Renal pelvis (tissue), 12 donors: ENCODE measurements around the gene AVPI1. TPM values are rescaled to one million over a fixed set of nuclear protein-coding genes. Genes with fewer than 3 reads are reported as not detected.
A peak's percentile ranks its signal among the peaks of the same experiment; 100 is the strongest.

Experiments used
- DNase-seq: peaks from one replicate; pipeline ENCODE4 v3.0.0-alpha.2; 2013
- long read RNA-seq, 16 experiments: transcript quantifications; one replicate each; lab custom pipeline, GENCODE V29; 2026
- polyA plus RNA-seq, 3 donors: library from polyadenylated mRNA; unstranded; fragments of 120-200 nt; gene quantifications; one replicate each; pipeline ENCODE4 v1.2.1, GENCODE V29; 2013; ENCODE audit not compliant: insufficient read length in 3 of 3

AVPI1 gene, protein sequence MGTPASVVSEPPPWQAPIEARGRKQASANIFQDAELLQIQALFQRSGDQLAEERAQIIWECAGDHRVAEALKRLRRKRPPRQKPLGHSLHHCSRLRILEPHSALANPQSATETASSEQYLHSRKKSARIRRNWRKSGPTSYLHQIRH
- polyA plus RNA-seq, result 1 to 10 TPM; 4.3 to 5.3 (median 4.5) TPM
- long read RNA-seq, donor 1, transcript AVPI1-201 (3 exons, 1,457 nt), result major isoform, 6 of 6 reads
- long read RNA-seq, donor 1, partial matches to known transcripts, result 0 of 6 reads
- long read RNA-seq, donor 1, other reads (novel, unspliced or antisense), result 0 of 6 reads
- long read RNA-seq, donor 2, partial matches to known transcripts, result 0 of 2 reads
- long read RNA-seq, donor 2, other reads (novel, unspliced or antisense), result 0 of 2 reads
- long read RNA-seq, donor 3, partial matches to known transcripts, result 0 of 2 reads
- long read RNA-seq, donor 3, other reads (novel, unspliced or antisense), result 0 of 2 reads
- long read RNA-seq, donor 4, partial matches to known transcripts, result 0 of 3 reads
- long read RNA-seq, donor 4, other reads (novel, unspliced or antisense), result 0 of 3 reads
- long read RNA-seq, donor 5, partial matches to known transcripts, result 0 of 2 reads
- long read RNA-seq, donor 5, other reads (novel, unspliced or antisense), result 0 of 2 reads
- long read RNA-seq, donor 6, partial matches to known transcripts, result 0 of 1 reads
- long read RNA-seq, donor 6, other reads (novel, unspliced or antisense), result 0 of 1 reads
- long read RNA-seq, donor 7, partial matches to known transcripts, result 0 of 3 reads
- long read RNA-seq, donor 7, other reads (novel, unspliced or antisense), result 0 of 3 reads
- long read RNA-seq, donor 8, partial matches to known transcripts, result 0 of 2 reads
- long read RNA-seq, donor 8, other reads (novel, unspliced or antisense), result 0 of 2 reads
- long read RNA-seq, donor 9, partial matches to known transcripts, result 0 of 3 reads
- long read RNA-seq, donor 9, other reads (novel, unspliced or antisense), result 0 of 3 reads
- long read RNA-seq, donor 10, partial matches to known transcripts, result 5 of 6 reads
- long read RNA-seq, donor 10, other reads (novel, unspliced or antisense), result 0 of 6 reads
- long read RNA-seq, donor 11, partial matches to known transcripts, result 0 of 2 reads
- long read RNA-seq, donor 11, other reads (novel, unspliced or antisense), result 0 of 2 reads
- long read RNA-seq, donor 12, partial matches to known transcripts, result 0 of 1 reads
- long read RNA-seq, donor 12, other reads (novel, unspliced or antisense), result 0 of 1 reads
- long read RNA-seq, donor 13, partial matches to known transcripts, result 0 of 3 reads
- long read RNA-seq, donor 13, other reads (novel, unspliced or antisense), result 0 of 3 reads
- long read RNA-seq, donor 14, result 0 reads
- long read RNA-seq, donor 15, transcript AVPI1-201 (3 exons, 1,457 nt), result major isoform, 12 of 12 reads
- long read RNA-seq, donor 15, partial matches to known transcripts, result 0 of 12 reads
- long read RNA-seq, donor 15, other reads (novel, unspliced or antisense), result 0 of 12 reads
- long read RNA-seq, donor 16, partial matches to known transcripts, result 0 of 4 reads
- long read RNA-seq, donor 16, other reads (novel, unspliced or antisense), result 0 of 4 reads

DNA sequence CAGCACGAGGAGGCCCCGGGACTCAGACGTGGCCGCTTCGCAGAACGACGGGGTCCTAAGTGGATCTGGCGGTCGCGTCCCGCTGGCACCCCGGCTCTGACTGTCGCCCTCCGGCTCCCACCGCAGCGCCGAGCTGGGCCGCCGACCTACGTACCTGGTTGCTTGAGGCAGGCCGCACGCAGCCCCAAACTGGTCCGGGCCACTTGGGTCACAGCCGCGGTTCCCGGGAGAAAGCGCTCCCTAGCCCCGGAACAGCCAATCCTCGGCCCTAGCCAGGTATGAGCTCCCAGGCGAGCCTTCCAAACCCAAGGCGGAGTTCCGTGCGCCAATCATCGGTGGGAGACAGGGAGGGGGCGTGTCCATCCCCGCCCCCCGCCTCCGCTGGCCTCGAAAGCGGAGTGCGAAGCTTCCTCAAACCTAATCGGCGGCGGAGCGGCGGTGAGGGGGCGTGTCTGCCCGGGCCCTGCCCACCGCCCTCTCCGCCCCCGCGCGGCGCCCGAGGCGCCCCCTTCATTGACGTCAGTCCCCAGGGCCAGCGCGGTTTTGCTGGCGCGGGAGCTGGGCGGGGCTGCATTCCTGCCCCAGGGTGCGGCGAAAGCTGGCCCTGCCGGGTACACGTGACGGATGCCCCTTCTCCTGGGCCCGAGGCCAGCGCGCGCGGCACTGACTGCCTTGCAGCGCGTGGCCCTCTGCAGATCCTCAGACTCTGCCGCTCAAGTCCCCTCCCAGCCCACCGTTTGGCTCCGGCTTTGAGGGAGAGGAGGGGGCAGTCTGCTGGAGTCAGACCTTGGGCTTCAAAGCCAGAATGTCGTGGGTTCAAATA lies at the start of gene AVPI1:
Gene AVPI1 (minus strand): TSS at position 280 of the 823 bp plus-strand sequence. CDS start 7,336 bp downstream, outside the sequence.
- DNase-seq, result peak; percentile 96

DNA sequence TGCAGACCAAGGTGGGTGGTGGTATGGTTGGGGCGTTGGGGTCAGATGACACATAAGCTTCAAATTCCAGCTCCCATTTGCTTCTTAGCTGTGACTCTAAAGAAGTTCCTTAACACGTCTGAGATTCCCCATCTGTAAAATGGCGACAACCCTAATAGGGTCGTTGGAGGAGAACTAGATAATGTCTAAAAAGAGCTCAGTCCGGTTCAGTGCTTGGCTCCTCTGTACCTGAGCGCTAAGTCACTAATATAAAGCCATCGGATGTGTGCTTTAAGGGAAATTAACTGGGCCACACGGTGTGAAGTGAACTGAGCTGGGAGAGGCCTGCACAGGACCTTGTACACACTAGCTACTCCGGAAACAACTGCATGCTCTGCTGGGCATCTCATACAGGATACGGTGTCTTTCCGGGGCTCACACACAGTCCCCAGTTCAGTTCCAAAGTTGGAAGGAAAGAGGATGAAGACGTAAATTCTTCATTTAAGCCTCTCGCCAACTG lies 49.4 kb upstream of the AVPI1 start:
- DNase-seq, result no peak

DNA sequence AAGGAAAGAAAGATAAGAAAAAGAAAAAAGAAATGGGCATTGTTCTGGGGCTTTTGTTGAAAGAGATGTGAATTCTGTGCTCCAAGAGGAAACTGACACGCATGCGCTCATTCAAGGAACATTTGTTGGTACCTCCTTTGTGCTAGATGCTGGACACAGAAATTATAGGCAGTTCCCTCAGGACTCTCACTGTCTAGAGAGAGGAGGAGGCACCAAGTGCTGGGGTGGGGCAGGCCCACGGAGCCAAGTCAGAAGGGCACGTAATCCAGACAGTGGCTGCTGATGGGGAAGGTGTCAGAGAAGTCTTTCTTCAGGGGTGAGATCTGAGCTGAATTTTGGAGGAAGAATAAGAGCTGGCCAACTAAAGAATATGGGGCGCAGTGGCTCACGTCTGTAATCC lies 47.0 kb upstream of the AVPI1 start:
- DNase-seq, result no peak

DNA sequence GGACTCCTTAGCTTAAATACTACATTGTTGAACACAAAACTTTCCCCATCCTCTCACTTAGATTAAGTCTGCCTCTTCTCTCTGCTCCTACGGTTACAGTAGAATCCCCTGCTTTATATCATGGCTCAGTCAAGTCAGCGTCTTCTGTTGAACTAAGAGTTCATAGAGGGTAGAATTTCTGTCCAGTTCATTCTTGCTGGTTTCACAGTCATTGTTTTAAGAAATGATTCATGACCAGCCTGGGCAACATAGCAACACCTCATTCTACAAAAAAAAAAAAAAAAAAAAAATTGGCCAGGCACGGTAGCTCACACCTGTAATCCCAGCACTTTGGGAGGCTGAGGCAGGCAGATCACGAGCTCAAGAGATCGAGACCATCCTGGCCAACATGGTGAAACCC lies 46.2 kb upstream of the AVPI1 start:
- DNase-seq, result no peak

DNA sequence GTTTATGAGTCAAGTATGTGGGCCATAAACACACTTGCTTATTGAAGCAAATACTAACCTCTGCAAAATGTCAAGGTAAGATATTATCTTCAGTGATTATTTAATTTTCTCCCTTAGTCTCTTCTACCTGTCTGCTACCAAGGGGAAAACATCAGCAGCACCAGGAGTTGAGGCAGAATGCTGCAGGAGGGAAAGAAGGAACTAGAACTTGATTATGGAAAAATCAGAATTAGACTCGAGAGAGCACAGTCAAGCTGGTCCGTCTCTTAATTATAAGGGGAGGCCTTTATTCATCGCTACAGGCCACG lies 45.0 kb upstream of the AVPI1 start:
- no peak for DNase-seq

DNA sequence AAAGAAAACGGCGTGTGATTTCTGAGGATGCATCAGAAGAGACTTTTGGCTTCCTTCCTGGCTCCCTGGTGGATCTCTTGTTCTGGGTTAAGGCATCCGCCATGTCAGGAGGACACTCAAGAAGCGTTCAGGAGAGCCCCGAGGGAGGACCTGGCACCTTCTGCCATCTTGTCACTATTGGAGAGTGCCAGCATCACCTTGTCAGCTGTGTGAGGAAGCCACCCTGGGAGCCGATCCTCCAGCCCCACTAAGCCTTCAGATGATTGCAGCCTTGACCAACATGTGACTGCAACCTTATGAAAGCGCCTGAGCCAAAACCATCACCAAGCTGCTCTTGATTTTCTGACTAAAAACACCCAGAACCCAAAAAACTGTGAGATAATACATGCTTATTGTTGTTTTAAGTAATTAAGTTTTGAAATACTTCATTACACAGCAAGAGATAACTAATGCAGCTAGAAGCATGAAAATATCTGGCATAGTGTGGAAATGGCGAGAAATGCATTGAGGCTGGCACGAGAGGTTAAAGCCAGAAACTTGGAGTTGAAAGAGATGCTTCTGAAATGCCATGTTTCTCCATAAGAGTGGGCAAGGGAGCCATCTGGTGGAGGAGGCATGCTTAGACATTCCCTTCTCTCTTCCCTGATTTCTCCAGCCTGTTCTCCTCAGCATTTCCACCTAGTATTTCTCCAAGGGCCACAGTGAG lies 44.5 kb upstream of the AVPI1 start:
- DNase-seq, result peak; percentile 79

DNA sequence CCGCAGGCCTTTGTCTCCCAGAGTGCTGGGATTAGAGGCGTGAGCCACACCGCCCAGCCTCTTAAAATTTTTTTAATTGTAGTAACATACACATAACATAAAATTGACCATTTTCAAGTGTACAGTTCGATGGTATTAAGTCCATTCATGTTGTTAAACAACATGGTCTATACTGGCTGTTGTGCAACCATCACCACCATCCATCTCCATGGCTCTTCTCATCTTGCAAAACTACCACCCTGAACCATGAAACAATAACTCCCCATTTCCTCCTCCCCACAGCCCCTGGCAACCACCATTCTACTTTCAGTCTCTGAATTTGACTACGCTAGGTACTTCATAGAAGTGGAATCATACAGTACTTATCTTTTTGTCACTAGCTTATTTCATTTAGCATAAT lies 42.0 kb upstream of the AVPI1 start:
- DNase-seq, result no peak

DNA sequence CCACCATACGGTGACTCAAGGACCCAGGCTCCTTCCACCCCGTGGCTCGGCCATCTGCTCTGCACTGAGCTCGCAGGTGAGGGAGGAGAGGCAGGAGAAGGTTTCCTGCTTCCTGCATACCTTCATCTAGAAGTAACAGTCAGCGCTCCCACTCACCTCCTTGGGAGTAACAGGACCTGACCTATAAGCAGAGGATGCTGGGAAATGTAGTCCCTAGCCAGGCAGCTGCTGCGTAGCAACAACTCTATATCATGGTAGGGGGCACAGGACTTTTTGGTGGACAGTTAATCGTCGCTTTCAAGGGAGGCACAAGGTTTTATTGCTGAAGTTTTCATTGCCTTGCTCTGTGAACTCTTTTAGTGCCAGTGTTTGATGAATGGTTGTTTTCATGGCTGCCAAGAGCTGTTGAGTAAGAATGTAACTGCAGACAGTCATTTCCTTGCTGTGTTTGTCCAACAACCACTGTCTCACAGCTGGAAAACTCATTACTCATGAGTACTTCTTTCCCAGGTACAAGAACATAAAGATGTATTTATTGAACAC lies 39.7 kb upstream of the AVPI1 start:
- peak; percentile 83 for DNase-seq

DNA sequence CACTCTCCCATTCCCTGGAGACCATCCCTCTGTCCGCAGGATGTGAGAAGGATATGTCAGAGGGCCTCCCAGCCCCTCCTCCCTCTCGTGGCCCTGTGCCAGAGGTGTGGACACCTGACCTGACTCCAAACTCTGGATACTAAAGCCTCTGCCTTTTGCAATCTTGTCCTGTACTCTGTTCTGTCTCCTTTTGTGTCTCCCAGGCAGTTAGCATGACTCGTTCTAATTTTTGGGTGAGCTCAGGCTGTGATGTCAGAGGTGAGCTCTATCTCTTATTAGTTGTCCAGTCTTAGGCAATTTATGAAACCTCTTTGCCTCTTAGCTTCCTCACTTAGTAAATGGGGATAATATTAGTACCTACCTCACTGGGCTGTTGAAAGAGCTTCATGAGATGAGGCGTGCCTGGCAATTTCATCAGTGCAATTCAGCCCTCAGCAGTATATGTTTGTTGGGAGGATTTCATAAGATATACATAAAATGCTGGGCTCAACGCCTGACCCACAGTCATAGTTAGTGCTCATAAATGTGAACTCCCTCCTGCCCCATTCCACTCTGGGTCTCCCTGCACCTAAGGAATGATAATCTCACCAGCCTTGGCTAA lies 37.4 kb upstream of the AVPI1 start:
- DNase-seq, result no peak

DNA sequence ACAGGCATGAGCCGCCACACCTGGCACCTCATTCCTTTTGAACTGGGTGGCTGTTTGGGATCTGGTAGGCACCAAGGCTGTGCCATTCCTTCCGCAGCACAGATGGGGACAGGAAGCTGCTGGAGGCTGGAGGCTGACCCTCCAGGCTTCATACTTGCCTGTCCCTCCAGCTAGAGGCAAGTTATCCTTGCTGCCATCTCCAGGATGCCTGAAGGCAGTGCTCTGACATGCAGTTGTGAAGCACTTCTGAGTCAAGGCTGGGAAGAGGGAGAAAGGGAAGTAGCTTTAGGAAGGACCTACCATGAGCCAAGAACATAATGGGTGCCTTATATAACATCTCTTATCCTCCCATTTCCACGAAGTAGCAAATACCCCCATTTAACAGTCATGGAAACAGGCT lies 36.0 kb upstream of the AVPI1 start:
- DNase-seq, result no peak

DNA sequence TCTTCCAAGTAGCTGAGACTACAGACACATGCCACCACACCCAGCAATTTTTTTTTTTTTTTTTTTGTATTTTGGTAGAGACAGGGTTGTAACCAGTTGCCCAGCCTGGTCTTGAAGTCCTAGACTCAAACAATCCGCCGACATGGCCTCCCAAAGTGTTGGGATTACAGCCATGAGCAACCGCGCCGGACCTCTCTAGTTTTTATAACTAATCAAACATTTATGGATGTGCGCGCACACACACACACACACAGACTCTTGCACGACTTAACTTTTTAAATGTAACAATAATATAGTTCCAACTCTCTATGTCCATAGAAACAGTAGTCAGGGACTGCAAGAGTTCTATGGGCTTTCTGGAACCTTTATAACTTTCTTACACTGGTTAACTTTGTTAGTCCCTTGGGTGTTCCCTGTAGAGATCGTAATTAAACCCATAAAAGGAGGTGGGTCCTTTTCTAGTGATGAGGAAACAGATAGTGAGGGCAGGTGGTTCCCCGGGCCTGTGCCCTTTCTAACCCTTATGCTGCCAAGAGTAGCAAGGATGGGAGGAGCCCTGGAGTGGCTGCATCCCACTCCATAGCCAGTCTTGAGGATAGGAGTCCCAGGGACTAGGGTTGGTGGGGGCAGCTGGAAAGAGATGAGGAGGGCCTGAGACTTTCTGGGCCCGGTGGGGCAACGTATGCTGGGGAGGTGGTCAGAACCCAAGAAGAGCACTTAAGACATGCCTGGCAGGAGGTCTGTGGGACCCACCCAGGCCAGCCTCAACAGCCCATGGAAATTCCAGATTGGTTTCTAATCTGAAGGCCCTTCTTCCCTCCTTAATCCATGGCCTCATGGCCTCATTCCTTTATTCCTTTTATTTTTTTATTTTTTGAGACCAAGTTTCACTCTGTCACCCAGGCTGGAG lies 35.1 kb upstream of the AVPI1 start:
- no peak for DNase-seq

DNA sequence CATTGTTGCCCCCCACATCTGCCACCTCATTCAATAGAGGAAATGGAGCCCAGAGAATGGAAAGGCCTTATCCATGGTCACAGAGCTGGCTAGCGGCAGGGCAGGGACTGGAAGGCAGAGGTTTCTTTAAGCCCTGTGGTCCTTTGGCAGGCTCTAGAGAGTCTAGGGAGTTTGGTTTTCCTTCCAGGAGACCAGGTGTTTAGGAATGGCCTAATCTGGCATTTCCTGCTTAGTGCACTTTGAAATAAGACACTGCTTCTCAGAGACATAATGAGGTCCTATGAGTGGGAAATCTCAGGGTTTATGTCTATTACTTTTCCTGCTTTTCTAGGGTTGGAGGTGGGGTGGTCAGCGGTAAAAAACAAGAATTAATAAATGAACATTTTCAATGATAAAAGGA lies 32.6 kb upstream of the AVPI1 start:
- no peak for DNase-seq

DNA sequence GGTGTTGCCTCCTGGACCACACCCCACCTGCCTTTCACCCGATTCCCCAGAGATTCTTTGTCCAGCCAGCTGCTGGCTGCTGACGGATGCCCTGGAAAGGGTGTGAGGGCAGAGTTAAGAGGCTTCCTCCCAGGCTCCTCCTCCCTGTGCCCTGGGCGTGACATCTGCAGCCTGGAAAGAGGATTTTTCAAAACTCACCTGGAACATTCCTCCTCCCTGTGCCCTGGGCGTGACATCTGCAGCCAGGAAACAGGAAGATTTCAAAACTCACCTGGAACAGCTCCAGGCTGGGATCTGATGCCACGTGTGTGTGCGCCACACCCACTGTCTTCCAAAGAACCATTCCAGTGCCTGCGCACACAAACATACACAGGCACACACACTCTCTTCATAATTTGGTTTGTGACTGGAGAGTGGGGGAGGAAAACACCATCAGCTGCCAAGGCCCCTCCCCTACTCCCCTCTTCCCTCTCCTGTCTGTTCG lies 31.7 kb upstream of the AVPI1 start:
- no peak for DNase-seq

DNA sequence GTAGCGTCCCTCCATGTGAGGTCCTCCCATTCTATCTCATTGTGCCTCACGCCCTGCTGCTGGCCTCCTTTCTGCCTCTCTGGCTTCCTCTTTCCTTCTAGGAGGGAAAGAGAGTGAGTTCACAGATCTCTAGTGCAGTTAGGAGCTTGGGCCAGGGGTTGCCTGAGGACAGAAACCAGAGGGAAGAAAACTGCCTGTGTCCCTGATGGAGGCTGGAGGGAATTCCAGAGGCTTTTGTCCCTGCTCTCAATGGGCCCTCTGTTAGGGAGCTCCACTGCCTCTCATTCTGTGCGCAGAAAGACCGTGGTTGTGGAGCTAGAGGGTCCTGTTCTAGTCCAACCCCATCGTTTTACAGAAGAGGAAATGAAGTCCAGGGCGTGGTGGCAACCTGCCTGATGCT lies 31.1 kb upstream of the AVPI1 start:
- no peak for DNase-seq

DNA sequence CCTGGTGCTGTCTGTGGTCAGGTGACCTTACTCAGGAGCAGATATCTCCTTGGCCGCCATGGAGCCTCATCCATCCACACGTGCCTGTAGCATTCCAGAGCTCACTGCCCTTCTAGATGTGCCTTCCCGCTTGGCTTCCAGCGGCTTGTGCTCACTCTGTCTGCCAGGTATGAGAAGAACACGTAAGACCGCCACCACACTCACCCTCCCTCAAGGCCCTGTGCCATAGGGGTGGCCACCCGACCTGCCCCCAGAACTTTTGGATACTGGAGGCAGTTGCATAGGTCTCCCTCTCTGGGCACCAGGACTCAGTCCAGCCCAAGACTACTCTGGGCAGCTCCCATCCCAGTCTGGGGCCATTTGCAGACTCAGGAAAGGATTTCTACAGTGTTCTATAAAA lies 30.6 kb upstream of the AVPI1 start:
- DNase-seq, result no peak

DNA sequence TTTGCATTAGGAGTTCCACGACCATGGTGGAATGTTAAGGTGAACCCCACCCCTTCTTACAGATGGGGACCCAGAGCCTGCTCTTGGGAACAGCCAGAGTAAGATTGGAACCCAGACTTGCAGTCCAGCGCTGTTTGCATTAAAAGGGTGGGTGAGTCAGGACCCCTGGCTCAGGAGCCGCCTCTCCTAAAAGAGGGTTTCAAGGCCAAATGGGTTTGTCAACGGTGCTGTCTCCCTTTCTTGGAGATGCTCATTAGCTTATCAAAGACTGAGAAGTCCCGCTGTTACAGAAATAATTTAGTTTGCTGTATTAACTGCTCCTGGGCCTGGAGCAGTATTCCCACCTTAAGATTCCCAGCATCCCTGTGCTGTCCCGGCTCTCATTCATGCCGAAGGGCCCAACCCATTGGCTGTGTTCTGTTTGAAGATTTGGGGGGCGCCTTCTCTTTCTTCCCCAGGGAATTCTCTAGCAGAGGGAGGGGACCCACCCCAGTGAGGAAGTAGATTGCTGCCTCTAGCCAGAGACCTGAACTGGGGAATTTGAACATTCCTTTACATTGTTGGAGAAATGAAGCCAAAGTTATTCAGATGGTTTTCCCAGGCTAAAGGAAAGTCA lies 28.3 kb upstream of the AVPI1 start:
- DNase-seq, result no peak
